Kidney (tissue), 14 donors: Measurements from ENCODE around the gene CNTN2. TPM values are rescaled to one million over a fixed set of nuclear protein-coding genes. Genes with fewer than 3 reads are reported as not detected.

Experiments used
- DNase-seq, 5 donors: peaks; one replicate each; pipeline ENCODE4 v3.0.0-alpha.2; 2013 to 2020
- FAIRE-seq: peaks from 2 replicates; lab custom pipeline; 2012; peaks lifted over from hg19 to GRCh38; lab: Jason Lieb, UNC
- H3K27ac ChIP-seq, 2 donors: one replicate each; pipeline ENCODE4 v1.7.0; 2013; ENCODE audit warnings: low read depth in 2 of 2, low read length in 2 of 2, inconsistent platforms in 1 of 2
- H3K27me3 ChIP-seq: one replicate; pipeline ENCODE4 v1.7.1; 2013; ENCODE audit warnings: low read length, inconsistent platforms; ENCODE audit not compliant: control insufficient read depth, insufficient read depth
- H3K36me3 ChIP-seq, 3 donors: one replicate each; pipeline versions ENCODE4 v1.7.0 to v1.7.1; 2013; ENCODE audit warnings: low read length in 3 of 3, control low read depth in 1 of 3, inconsistent platforms in 1 of 3; ENCODE audit not compliant: insufficient read depth in 3 of 3, control insufficient read depth in 2 of 3
- H3K4me1 ChIP-seq, 3 donors: one replicate each; pipeline versions ENCODE4 v1.7.0 to v1.7.1; 2013; ENCODE audit warnings: low read length in 3 of 3, inconsistent platforms in 1 of 3, low read depth in 1 of 3; ENCODE audit not compliant: control insufficient read depth in 2 of 3, insufficient read depth in 2 of 3
- H3K4me3 ChIP-seq, 3 donors: one replicate each; pipeline versions ENCODE4 v1.7.0 to v1.8.1; 2013; ENCODE audit warnings: low read length in 3 of 3, control low read depth in 1 of 3, inconsistent platforms in 1 of 3
- H3K9ac ChIP-seq, 3 donors: one replicate each; pipeline versions ENCODE4 v1.7.0 to v1.7.1; 2013; ENCODE audit warnings: low read length in 3 of 3, control low read depth in 1 of 3, inconsistent platforms in 1 of 3
- H3K9me3 ChIP-seq, 3 donors: one replicate each; pipeline versions ENCODE4 v1.7.0 to v1.7.1; 2013; ENCODE audit warnings: low read length in 3 of 3, control low read depth in 1 of 3, inconsistent platforms in 1 of 3; ENCODE audit not compliant: control insufficient read depth in 2 of 3, insufficient read depth in 1 of 3
- intact Hi-C: fragments of 100-400 bp; cut with DNase I; formaldehyde crosslinking; loops from one replicate; pipeline ENCODE4 v1.11.1; 2022
- polyA plus RNA-seq: library from polyadenylated mRNA; stranded (reverse); fragments of 350-450 nt; fragmentation: Illumina TruSeq; extraction: RNeasy Lipid Tissue Mini Kit (QIAGEN cat#74804); gene quantifications from one replicate; pipeline ENCODE4 v1.2.3, GENCODE V29; 2014; ENCODE audit warnings: low read depth, low replicate concordance; ENCODE audit not compliant: insufficient read depth
- total RNA-seq: library from RNA; stranded (reverse); fragmentation: NEBNext Ultra II Directional; extraction: Animal tissue kit (Norgen Biotek cat#: 25700); gene quantifications from one replicate; pipeline ENCODE4 v1.2.1, GENCODE V29; 2021
- TF ChIP-seq, protein P1 (sequence below): IDR thresholded peaks from 3 replicates; pipeline ENCODE4 v1.5.1; 2012; ENCODE audit warnings: mild to moderate bottlenecking, moderate library complexity, borderline replicate concordance; ENCODE audit not compliant: insufficient read depth; ENCODE audit errors: extremely low read depth
- donor health status: control.
- donor health status: control.
- donor health status: control.
- donor health status: control.
- donor health status: control.
- donor health status: DM: yes; HTN: yes; CAD: no.
- donor health status: Normal renal cell carcinoma (clear cell type).

The CNTN2 gene
- total and polyA plus RNA-seq, 2 donors from 2014 or later: 0.15 to 0.44 TPM

DNA sequence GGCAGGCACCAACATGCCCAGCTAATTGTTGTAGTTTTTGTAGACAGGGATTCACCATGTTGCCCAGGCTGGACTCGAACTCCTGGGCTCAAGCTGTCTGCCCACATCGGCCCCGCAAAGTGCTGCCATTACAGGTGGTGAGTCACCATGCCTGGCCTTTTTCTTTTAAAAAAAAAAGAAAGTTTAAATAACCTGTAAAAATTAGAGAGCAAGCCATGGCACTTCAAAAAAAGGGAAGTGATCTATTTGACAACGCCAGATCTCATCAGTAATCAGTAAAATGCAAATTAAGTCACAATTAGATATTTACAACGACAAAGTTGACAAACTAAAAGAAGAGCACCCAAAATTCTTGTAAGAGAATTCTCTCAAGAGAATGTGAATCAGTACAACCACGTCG, 81.7 kb downstream of the CNTN2 start:
- H3K27me3 ChIP-seq: no peaks in the 10 kb centered on the region
- H3K4me1 ChIP-seq: peaks cover 5 to 16% (median 14%) of the 10 kb centered on the region in 3 donors
- DNase-seq: no peak
- H3K9ac ChIP-seq: no peak overlapping the region
- intact Hi-C loops: no loop called here
- H3K27ac ChIP-seq: no peak overlapping the region
- no peaks in the 10 kb centered on the region for H3K36me3 ChIP-seq
- H3K4me3 ChIP-seq: no peak overlapping the region
- TF ChIP-seq, protein P1, sequence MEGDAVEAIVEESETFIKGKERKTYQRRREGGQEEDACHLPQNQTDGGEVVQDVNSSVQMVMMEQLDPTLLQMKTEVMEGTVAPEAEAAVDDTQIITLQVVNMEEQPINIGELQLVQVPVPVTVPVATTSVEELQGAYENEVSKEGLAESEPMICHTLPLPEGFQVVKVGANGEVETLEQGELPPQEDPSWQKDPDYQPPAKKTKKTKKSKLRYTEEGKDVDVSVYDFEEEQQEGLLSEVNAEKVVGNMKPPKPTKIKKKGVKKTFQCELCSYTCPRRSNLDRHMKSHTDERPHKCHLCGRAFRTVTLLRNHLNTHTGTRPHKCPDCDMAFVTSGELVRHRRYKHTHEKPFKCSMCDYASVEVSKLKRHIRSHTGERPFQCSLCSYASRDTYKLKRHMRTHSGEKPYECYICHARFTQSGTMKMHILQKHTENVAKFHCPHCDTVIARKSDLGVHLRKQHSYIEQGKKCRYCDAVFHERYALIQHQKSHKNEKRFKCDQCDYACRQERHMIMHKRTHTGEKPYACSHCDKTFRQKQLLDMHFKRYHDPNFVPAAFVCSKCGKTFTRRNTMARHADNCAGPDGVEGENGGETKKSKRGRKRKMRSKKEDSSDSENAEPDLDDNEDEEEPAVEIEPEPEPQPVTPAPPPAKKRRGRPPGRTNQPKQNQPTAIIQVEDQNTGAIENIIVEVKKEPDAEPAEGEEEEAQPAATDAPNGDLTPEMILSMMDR: no peak
- no peaks in the 10 kb centered on the region for H3K9me3 ChIP-seq
- FAIRE-seq: no peak

DNA sequence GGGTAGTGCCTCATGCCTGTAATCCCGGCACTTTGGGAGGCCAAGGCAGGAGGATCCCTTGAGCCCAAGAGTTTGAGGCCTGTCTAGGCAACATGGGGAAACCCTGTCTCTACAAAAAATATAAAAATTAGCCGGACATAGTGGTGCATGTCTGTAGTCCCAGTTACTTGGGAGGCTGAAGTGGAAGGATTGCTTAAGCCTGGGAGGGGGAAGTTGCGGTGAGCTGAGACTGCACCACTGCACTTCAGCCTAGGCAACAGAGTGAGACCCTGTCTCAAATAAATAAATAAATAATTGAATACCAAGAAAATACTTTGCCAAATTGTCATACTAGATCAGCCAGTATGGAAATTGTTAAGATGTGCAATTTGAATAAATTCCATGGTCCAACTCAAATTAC, 84.6 kb downstream of the CNTN2 start:
- intact Hi-C loops: no loop called here
- FAIRE-seq: no peak
- no peaks in the 10 kb centered on the region for H3K36me3 ChIP-seq
- DNase-seq: no peak
- no peak overlapping the region for H3K4me3 ChIP-seq
- TF ChIP-seq, protein P1: no peak
- H3K9me3 ChIP-seq: no peaks in the 10 kb centered on the region
- no peaks in the 10 kb centered on the region for H3K27me3 ChIP-seq
- no peak overlapping the region for H3K27ac ChIP-seq
- H3K9ac ChIP-seq: no peak overlapping the region
- H3K4me1 ChIP-seq: no peaks in the 10 kb centered on the region

Other genes with a start within 250 kb of the CNTN2 start
- 29.9 TPM for gene NFASC, start 172.3 kb upstream of the CNTN2 start, total RNA-seq
- gene NFASC, start 172.3 kb upstream of the CNTN2 start, polyA plus RNA-seq: 23.2 TPM
- gene TMEM81, start 41.2 kb downstream of the CNTN2 start, total RNA-seq: 1.7 TPM
- gene TMEM81, start 41.2 kb downstream of the CNTN2 start, polyA plus RNA-seq: 6.1 TPM
- gene RBBP5, start 78.8 kb downstream of the CNTN2 start, total RNA-seq: 18.2 TPM
- 6.8 TPM for gene RBBP5, start 78.8 kb downstream of the CNTN2 start, polyA plus RNA-seq
- 17.8 TPM for gene DSTYK, start 168.5 kb downstream of the CNTN2 start, total RNA-seq
- 5.6 TPM for gene DSTYK, start 168.5 kb downstream of the CNTN2 start, polyA plus RNA-seq
- gene TMCC2, start 184.7 kb downstream of the CNTN2 start, total RNA-seq: 1.3 TPM
- gene TMCC2, start 184.7 kb downstream of the CNTN2 start, polyA plus RNA-seq: 3.5 TPM